HG03025 (cell line): ENCODE measurements around the gene FBXO34.
"Not testable (repeated sequence)": the region's sequence is repeated elsewhere in the genome, so short reads cannot be mapped to it uniquely, and the experiment has no call there.

Experiments used
- ATAC-seq: cut with Tn5 transposase; IDR thresholded peaks from one replicate; pipeline ENCODE4 v1.9.1; 2021; ENCODE audit warnings: mild to moderate bottlenecking, moderate library complexity; ENCODE audit not compliant: unreplicated experiment, low FRiP score

FBXO34 gene

GRCh38 chr14:55340482-55340881 is 69.3 kb downstream of the FBXO34 start:
- ATAC-seq, result no peak

GRCh38 chr14:55341781-55342180 is 70.6 kb downstream of the FBXO34 start:
- no peak for ATAC-seq

GRCh38 chr14:55344582-55345163 is 73.5 kb downstream of the FBXO34 start:
- not testable (repeated sequence) for ATAC-seq

GRCh38 chr14:55347040-55347439 is 75.8 kb downstream of the FBXO34 start:
- no peak for ATAC-seq

GRCh38 chr14:55347748-55348147 is 76.5 kb downstream of the FBXO34 start:
- no peak for ATAC-seq

- peak; percentile 63 for ATAC-seq
These were observed 77.7 kb downstream of the FBXO34 start for GRCh38 chr14:55348766-55349453.

- ATAC-seq, result no peak
These were observed 78.3 kb downstream of the FBXO34 start for GRCh38 chr14:55349565-55349964.

- ATAC-seq, result no peak
These were observed 79.2 kb downstream of the FBXO34 start for GRCh38 chr14:55350461-55350860.

- no peak for ATAC-seq
These were observed 79.9 kb downstream of the FBXO34 start for GRCh38 chr14:55351111-55351510.

GRCh38 chr14:55352201-55352600 is 81.0 kb downstream of the FBXO34 start:
- no peak for ATAC-seq

- no peak for ATAC-seq
These were observed 82.7 kb downstream of the FBXO34 start for GRCh38 chr14:55353686-55354467.

- no peak for ATAC-seq
These were observed 83.3 kb downstream of the FBXO34 start for GRCh38 chr14:55354500-55354899.

GRCh38 chr14:55355922-55356321 is 84.7 kb downstream of the FBXO34 start:
- no peak for ATAC-seq

- ATAC-seq, result no peak
These were observed 85.7 kb downstream of the FBXO34 start for GRCh38 chr14:55356913-55357312.

- no peak for ATAC-seq
These were observed 88.1 kb downstream of the FBXO34 start for GRCh38 chr14:55359307-55359706.

GRCh38 chr14:55361190-55361589 is 90.0 kb downstream of the FBXO34 start:
- ATAC-seq, result no peak

- ATAC-seq, result no peak
These were observed 95.0 kb downstream of the FBXO34 start for GRCh38 chr14:55366271-55366670.

- no peak for ATAC-seq
These were observed 99.7 kb downstream of the FBXO34 start for GRCh38 chr14:55370883-55371455.

- ATAC-seq, result no peak
These were observed 101.2 kb downstream of the FBXO34 start for GRCh38 chr14:55372423-55372822.

- no peak for ATAC-seq
These were observed 101.6 kb downstream of the FBXO34 start for GRCh38 chr14:55372825-55373224.
